ENCODE measurements around the gene SPATA6.
"Not testable (repeated sequence)": the region's sequence is repeated elsewhere in the genome, so short reads cannot be mapped to it uniquely, and the experiment has no call there.

Gene SPATA6

DNA sequence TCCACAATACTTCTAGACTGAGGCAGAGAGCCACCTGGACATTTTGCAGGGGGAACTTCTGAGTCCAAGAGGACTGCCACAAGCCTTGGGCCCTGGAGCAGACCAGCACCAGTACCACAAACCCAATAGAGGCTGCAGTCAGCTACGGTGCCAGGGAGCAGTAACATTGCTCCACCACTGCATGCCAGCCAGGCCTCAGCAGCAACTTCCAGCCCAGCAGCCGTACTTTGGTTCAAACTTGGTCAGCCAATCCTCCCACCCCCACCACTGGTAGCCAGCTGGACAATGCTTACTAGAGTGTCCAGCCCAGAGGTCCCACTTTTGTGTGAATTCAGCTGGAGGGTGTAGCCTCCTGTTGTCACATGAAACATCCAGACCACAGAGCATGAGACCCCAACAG, 142.1 kb downstream of the SPATA6 start:
- H3K27me3 ChIP-seq (ENCODE audit: insufficient read depth, low read depth), result no peaks in the 10 kb centered on the region
- no peaks in the 10 kb centered on the region for H3K36me3 ChIP-seq (ENCODE audit: insufficient read depth)
- no peaks in the 10 kb centered on the region for H4K20me1 ChIP-seq (ENCODE audit: insufficient read depth)
- H3K4me2 ChIP-seq, result no peak overlapping the region
- TF ChIP-seq, protein P1, sequence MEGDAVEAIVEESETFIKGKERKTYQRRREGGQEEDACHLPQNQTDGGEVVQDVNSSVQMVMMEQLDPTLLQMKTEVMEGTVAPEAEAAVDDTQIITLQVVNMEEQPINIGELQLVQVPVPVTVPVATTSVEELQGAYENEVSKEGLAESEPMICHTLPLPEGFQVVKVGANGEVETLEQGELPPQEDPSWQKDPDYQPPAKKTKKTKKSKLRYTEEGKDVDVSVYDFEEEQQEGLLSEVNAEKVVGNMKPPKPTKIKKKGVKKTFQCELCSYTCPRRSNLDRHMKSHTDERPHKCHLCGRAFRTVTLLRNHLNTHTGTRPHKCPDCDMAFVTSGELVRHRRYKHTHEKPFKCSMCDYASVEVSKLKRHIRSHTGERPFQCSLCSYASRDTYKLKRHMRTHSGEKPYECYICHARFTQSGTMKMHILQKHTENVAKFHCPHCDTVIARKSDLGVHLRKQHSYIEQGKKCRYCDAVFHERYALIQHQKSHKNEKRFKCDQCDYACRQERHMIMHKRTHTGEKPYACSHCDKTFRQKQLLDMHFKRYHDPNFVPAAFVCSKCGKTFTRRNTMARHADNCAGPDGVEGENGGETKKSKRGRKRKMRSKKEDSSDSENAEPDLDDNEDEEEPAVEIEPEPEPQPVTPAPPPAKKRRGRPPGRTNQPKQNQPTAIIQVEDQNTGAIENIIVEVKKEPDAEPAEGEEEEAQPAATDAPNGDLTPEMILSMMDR (conservative IDR thresholded peaks at IDR 0.05; ENCODE audit: low read depth, low read length), result no peak
- no peak overlapping the region for H3K9ac ChIP-seq
- H3K4me1 ChIP-seq (ENCODE audit: low read depth, poor library complexity, severe bottlenecking), result no peaks in the 10 kb centered on the region
- H3K27ac ChIP-seq, result no peak overlapping the region
- H3K4me3 ChIP-seq (IDR thresholded peaks at IDR 0.05; ENCODE audit: insufficient read depth, low read depth, low read length), result no peak overlapping the region
- no peaks in the 10 kb centered on the region for H3K79me2 ChIP-seq (ENCODE audit: insufficient read depth, low read depth)
- no peak overlapping the region for H2AFZ ChIP-seq (ENCODE audit: low read depth)

DNA sequence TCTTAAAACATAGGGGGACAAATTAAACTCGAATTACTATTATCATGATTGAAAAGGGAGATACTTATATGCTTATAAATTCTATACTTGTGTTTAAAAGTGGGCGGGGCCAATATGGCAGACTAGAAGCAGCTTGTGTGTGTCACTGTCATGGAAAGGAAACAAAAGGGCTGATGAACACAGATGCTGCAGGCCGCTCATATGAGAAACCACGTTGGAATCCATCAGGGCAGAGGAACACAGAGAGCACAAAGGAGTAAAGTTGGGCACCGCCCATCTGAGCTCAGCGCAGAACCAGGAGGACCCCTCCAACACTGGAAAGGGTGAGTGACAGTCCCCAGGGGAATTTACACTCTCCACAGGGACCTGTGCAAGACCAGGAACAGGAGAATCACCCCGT, 142.5 kb downstream of the SPATA6 start:
- no peak overlapping the region for H3K4me3 ChIP-seq (IDR thresholded peaks at IDR 0.05; ENCODE audit: insufficient read depth, low read depth, low read length)
- no peaks in the 10 kb centered on the region for H4K20me1 ChIP-seq (ENCODE audit: insufficient read depth)
- H3K4me2 ChIP-seq, result no peak overlapping the region
- no peaks in the 10 kb centered on the region for H3K36me3 ChIP-seq (ENCODE audit: insufficient read depth)
- H3K4me1 ChIP-seq (ENCODE audit: low read depth, poor library complexity, severe bottlenecking), result no peaks in the 10 kb centered on the region
- H2AFZ ChIP-seq (ENCODE audit: low read depth), result no peak overlapping the region
- H3K79me2 ChIP-seq (ENCODE audit: insufficient read depth, low read depth), result no peaks in the 10 kb centered on the region
- TF ChIP-seq, protein P1 (conservative IDR thresholded peaks at IDR 0.05; ENCODE audit: low read depth, low read length), result no peak
- no peak overlapping the region for H3K27ac ChIP-seq
- no peak overlapping the region for H3K9ac ChIP-seq
- H3K27me3 ChIP-seq (ENCODE audit: insufficient read depth, low read depth), result no peaks in the 10 kb centered on the region

DNA sequence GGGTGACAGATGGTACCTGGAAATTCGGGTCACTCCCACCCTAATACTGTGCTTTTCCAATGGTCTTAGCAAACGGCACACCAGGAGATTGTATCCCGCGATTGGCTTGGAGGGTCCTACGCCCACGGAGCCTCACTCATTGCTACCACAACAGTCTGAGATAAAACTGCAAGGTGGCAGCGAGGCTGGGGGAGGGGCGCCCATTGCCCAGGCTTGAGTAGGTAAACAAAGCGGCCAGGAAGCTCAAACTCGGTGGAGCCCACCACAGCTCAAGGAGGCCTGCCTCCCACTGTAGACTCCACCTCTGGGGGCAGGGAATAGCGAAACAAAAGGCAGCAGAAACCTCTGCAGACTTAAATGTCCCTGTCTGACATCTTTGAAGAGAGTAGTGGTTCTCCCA, 160.2 kb downstream of the SPATA6 start:
- H3K4me1 ChIP-seq (ENCODE audit: low read depth, poor library complexity, severe bottlenecking); H3K9ac ChIP-seq; H2AFZ ChIP-seq (ENCODE audit: low read depth); H4K20me1 ChIP-seq (ENCODE audit: insufficient read depth); H3K27me3 ChIP-seq (ENCODE audit: insufficient read depth, low read depth); H3K4me2 ChIP-seq; H3K4me3 ChIP-seq (IDR thresholded peaks at IDR 0.05; ENCODE audit: insufficient read depth, low read depth, low read length); H3K79me2 ChIP-seq (ENCODE audit: insufficient read depth, low read depth); H3K36me3 ChIP-seq (ENCODE audit: insufficient read depth); H3K27ac ChIP-seq: not testable (repeated sequence)

DNA sequence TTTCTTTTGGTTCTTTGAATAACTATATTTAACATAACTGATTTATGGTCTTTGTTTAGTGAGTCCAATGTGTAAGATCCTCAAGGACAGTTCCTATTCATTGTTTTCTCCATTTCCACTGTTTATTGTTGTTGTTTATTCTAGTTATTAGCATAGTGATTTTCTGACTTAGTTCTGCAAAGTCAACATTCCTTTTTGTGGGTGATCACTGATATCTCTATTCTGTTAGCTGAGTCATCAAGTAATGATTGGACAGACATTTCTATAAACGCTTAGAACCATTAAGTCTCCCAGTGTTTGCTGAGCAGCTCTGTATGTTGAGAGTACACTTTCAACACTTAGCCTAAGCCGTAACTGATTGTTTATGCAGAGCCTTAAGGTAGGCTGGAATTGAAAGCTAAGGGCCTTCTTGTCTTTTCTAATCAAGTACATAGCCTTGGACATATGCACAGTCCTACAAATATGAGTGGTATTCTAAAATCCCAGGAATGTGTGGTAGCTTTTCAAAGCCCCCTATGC, 162.4 kb downstream of the SPATA6 start:
- no peak overlapping the region for H3K27ac ChIP-seq
- H3K4me2 ChIP-seq, result no peak overlapping the region
- no peak overlapping the region for H3K9ac ChIP-seq
- no peaks in the 10 kb centered on the region for H3K79me2 ChIP-seq (ENCODE audit: insufficient read depth, low read depth)
- no peak overlapping the region for H3K4me3 ChIP-seq (IDR thresholded peaks at IDR 0.05; ENCODE audit: insufficient read depth, low read depth, low read length)
- H3K27me3 ChIP-seq (ENCODE audit: insufficient read depth, low read depth), result no peaks in the 10 kb centered on the region
- H4K20me1 ChIP-seq (ENCODE audit: insufficient read depth), result no peaks in the 10 kb centered on the region
- H2AFZ ChIP-seq (ENCODE audit: low read depth), result no peak overlapping the region
- H3K4me1 ChIP-seq (ENCODE audit: low read depth, poor library complexity, severe bottlenecking), result no peaks in the 10 kb centered on the region
- H3K36me3 ChIP-seq (ENCODE audit: insufficient read depth), result no peaks in the 10 kb centered on the region
- TF ChIP-seq, protein P1 (conservative IDR thresholded peaks at IDR 0.05; ENCODE audit: low read depth, low read length), result no peak

DNA sequence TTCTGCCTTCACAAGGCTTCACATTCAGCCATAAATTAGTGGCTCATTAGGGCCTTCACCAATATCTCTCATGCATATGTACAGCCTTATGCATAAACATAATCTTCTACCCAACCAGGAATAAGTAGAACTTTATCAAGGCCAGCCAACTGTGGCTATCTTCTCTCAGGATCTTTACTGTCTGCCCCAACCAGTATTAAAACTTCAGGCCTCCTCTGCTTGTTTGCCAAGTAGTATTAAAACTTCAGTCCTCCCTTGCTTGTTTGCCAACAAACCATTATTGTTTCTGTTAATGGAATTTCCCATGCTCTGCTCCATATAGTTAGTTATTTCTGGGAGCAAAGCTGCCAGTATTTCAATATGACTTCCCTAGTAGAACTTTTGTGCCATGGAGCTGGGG, 169.4 kb downstream of the SPATA6 start:
- Histone ChIP-seq H3K4me3 (IDR thresholded peaks at IDR 0.05; ENCODE audit: insufficient read depth, low read depth, low read length) (no peak overlapping the region), H3K79me2 (ENCODE audit: insufficient read depth, low read depth) (no peaks in the 10 kb centered on the region), H2AFZ (ENCODE audit: low read depth) (no peak overlapping the region), H3K36me3 (ENCODE audit: insufficient read depth) (no peaks in the 10 kb centered on the region), H3K27me3 (ENCODE audit: insufficient read depth, low read depth) (no peaks in the 10 kb centered on the region), H3K4me2 (no peak overlapping the region), H3K9ac (no peak overlapping the region), H3K4me1 (ENCODE audit: low read depth, poor library complexity, severe bottlenecking) (no peaks in the 10 kb centered on the region), H3K27ac (no peak overlapping the region), H4K20me1 (ENCODE audit: insufficient read depth) (no peaks in the 10 kb centered on the region)
- TF ChIP-seq, protein P1 (conservative IDR thresholded peaks at IDR 0.05; ENCODE audit: low read depth, low read length), result no peak
